Activated CD4-positive, alpha-beta memory T cell treated with anti-CD3 and anti-CD28 coated beads, Interleukin-2, amount 10 ng/mL, durations not matched to agents 7 days and 5 days (primary cell): ENCODE data around the gene GVQW3. TPM values are rescaled to one million over a fixed set of nuclear protein-coding genes. Genes with fewer than 3 reads are reported as not detected.

ENCODE experiments used
- total RNA-seq, 2 experiments: library from RNA; stranded (reverse); gene quantifications; one replicate each; pipeline ENCODE4 v1.2.3, GENCODE V29; 2021

Gene GVQW3
- total RNA-seq, 2 experiments from 2014 or later, result 2.8 to 3.7 TPM

Other genes with a start within 250 kb of the GVQW3 start
- under 1 TPM in 1 of 2 experiments, not detected in 1; 0.20 TPM for gene WNT11, start 174.8 kb upstream of the GVQW3 start, total RNA-seq
- 10 to 100 TPM; 51.1 to 52.9 TPM for gene THAP12, start 191 bp upstream of the GVQW3 start, total RNA-seq
- 10 to 100 TPM; 33.9 to 35.5 TPM for gene EMSY, start 63.7 kb downstream of the GVQW3 start, total RNA-seq